Right lobe of liver (tissue), 4 donors: ENCODE measurements around the gene CD300LD.

Experiments
- CTCF ChIP-seq, 4 donors: fragments of 200-600 bp in 3 of 4; fragments of 450-650 bp in 1 of 4; IDR thresholded peaks; one replicate each; pipeline versions ENCODE4 v1.5.1 to v1.8.0; 2016 to 2022; ENCODE audit warnings: antibody characterized with exemption in 4 of 4, mild to moderate bottlenecking in 2 of 4
- POLR2A ChIP-seq: fragments of 450-650 bp; IDR thresholded peaks from one replicate; pipeline ENCODE4 v1.6.1; 2017; ENCODE audit warnings: antibody characterized with exemption, mild to moderate bottlenecking
- donor health status: DM: no; HTN: no; CAD: no.
- donor health status: DM: no; HTN: no; CAD: no.
- donor health status: DM: no; HTN: yes; CAD: no.

- TF ChIP-seq POLR2A (no peak), CTCF (IDR thresholded peaks at IDR 0.05) (no peak)
Observed at GRCh38 chr17:74545843-74546230, 46.2 kb downstream of the CD300LD start, which contains the start of gene CD300C.
